Urinary bladder (tissue), 4 donors: ENCODE results near the gene TSPEAR. TPM values are rescaled to one million over a fixed set of nuclear protein-coding genes. Genes with fewer than 3 reads are reported as not detected.

Experiments used
- DNase-seq: peaks from one replicate; pipeline ENCODE4 v3.0.0-alpha.2; 2015; ENCODE audit errors: extremely low spot score
- H3K27ac ChIP-seq: one replicate; pipeline ENCODE4 v1.5.1; 2013; ENCODE audit warnings: low read depth, mild to moderate bottlenecking, moderate library complexity
- H3K36me3 ChIP-seq: one replicate; pipeline ENCODE4 v1.6.1; 2013; ENCODE audit warnings: mild to moderate bottlenecking, moderate library complexity; ENCODE audit not compliant: insufficient read depth
- H3K4me1 ChIP-seq: one replicate; pipeline ENCODE4 v1.6.1; 2013; ENCODE audit warnings: mild to moderate bottlenecking, moderate library complexity; ENCODE audit not compliant: insufficient read depth
- H3K4me3 ChIP-seq: one replicate; pipeline ENCODE4 v1.5.1; 2013; ENCODE audit warnings: low read depth, low read length
- WGBS: extraction: QIAGEN DNeasy Blood & Tissue Kit; methylation state at CpG from one replicate; pipeline ENCODE4 v1.1.7; 2013; 5-methylcytosine and 5-hydroxymethylcytosine counted together
- polyA plus RNA-seq: library from polyadenylated mRNA; stranded (reverse); fragments of 200-250 nt; gene quantifications from one replicate; pipeline ENCODE4 v1.2.3, GENCODE V29; 2013
- total RNA-seq: library from RNA; depleted of rRNA; stranded (reverse); fragments of >200 nt; gene quantifications from one replicate; pipeline ENCODE4 v1.2.3, GENCODE V29; 2014
- donor health status: healthy with polysubstance abuse.
- donor health status: healthy.

The TSPEAR gene
- 0.21 TPM for total RNA-seq
- polyA plus RNA-seq, result 0.03 TPM

GRCh38 chr21:44711327-44712202 lies at the start of gene TSPEAR:
TSPEAR (minus strand) TSS chr21:44711572; CDS start chr21:44711514, 58 bp downstream.
- under 1% methylated on average over 41 of the region's 41 CpGs for WGBS
- H3K4me3 ChIP-seq, result no peak within 1 kb of the TSS
- DNase-seq, result no peak
- H3K27ac ChIP-seq, result no peak within 1 kb of the TSS
- H3K4me1 ChIP-seq, result no peaks in the 10 kb centered on the region
- H3K36me3 ChIP-seq, result no peaks in the 10 kb centered on the region

DNA sequence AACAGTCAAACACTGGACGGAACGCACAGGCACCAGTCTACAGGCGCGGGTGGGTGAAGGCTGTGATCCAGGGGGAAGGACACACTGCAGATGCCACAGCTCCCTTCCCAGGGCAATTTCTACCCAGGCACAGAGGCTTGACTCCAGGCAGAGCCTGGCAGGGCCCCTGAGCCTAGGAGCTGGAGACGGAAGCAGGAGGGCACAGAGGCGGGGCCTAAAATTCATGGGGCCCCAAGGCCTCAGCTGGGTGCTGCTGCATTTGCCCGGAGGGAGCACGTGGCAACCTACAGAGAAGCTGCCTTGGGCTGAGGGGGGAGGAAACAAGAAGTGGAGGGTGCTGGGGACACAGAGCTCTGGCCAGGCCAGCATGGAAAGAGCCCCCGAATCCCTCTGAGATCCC lies 49.0 kb upstream of the TSPEAR start:
- 80% methylated on average over 9 of the region's 9 CpGs for WGBS
- no peak overlapping the region for H3K4me3 ChIP-seq
- no peaks in the 10 kb centered on the region for H3K36me3 ChIP-seq

GRCh38 chr21:44759628-44760285 lies 48.4 kb upstream of the TSPEAR start:
- H3K4me1 ChIP-seq, result no peaks in the 10 kb centered on the region
- no peak overlapping the region for H3K27ac ChIP-seq
- WGBS, result 91% methylated on average over 22 of the region's 22 CpGs
- no peak overlapping the region for H3K4me3 ChIP-seq
- DNase-seq, result no peak
- H3K36me3 ChIP-seq, result no peaks in the 10 kb centered on the region

More for the DNA sequence above, 49.0 kb upstream of the TSPEAR start:
- DNase-seq, result no peak
- Histone ChIP-seq H3K27ac (no peak overlapping the region), H3K4me1 (peaks cover 2% of the 10 kb centered on the region)

GRCh38 chr21:44758781-44759627 lies 47.6 kb upstream of the TSPEAR start:
- DNase-seq, result no peak
- H3K27ac ChIP-seq, result no peak overlapping the region
- H3K4me1 ChIP-seq, result no peaks in the 10 kb centered on the region
- H3K36me3 ChIP-seq, result no peaks in the 10 kb centered on the region
- 71% methylated on average over 26 of the region's 26 CpGs for WGBS
- H3K4me3 ChIP-seq, result no peak overlapping the region

DNA sequence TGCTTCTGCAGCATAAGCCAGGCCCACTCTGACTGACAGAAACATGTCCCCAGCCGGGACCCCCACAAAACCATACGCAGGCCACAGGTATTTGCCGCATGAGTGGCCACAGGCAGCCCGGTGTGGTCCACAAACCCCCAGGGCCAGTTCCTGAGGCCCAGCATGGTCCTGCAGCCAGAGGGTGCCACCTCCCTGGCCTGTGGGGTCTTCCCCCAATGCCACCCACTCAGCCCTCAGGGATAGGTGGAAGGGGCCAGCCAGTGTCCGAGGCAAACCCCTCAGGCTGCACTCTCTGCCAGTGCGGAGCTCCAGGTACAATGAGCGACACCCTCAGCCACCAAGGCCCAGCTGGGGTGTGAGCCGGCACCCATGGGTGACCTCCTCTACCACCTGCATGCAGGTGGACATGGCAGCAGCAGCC lies 46.8 kb upstream of the TSPEAR start:
- no peak for DNase-seq

GRCh38 chr21:44757731-44758130 lies 46.4 kb upstream of the TSPEAR start:
- H3K36me3 ChIP-seq, result no peaks in the 10 kb centered on the region
- no peak for DNase-seq
- WGBS, result 86% methylated on average over 6 of the region's 6 CpGs
- no peak overlapping the region for H3K27ac ChIP-seq
- H3K4me1 ChIP-seq, result no peaks in the 10 kb centered on the region
- H3K4me3 ChIP-seq, result no peak overlapping the region

More for the DNA sequence above, 46.8 kb upstream of the TSPEAR start:
- H3K4me1 ChIP-seq, result no peaks in the 10 kb centered on the region
- 97% methylated on average over 8 of the region's 8 CpGs for WGBS
- H3K4me3 ChIP-seq, result no peak overlapping the region
- H3K36me3 ChIP-seq, result no peaks in the 10 kb centered on the region
- no peak overlapping the region for H3K27ac ChIP-seq

DNA sequence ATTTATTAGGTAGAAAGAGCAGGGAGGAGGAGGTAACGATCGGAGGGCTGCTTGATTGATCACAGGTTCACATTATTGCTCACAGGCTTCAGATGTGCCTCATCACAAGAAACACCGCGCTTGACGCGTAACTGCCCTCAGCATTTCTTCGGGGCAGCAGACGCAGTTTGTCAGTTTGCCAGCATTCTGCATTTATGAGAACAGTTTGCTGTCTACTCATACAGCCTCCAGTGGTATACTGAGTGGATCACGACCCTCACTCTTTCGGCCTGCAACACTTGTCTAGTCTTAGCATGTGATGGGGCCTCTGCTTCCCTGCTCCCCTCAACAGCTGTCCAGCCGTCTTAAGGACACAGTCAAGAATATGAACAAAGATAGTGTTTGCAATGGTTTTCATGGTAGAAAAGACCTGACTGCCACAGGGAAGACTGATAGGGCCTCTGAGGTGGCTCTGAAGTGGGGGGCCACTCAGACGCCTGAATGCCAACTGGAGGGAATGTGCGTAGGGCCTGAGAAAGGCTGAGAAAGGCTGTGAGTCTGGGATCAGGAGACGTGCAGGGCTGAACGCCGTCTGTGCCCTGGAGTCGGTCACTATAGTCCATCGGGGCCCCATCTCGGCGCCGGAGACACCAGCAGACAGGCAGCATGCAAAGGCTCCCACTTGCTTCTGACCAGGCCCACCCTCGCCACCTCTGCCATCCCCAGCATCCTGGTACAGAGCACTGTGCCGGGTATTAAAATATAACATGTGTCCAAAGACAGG lies 45.2 kb upstream of the TSPEAR start:
- WGBS, result 84% methylated on average over 23 of the region's 23 CpGs
- H3K36me3 ChIP-seq, result no peaks in the 10 kb centered on the region
- H3K27ac ChIP-seq, result no peak overlapping the region
- no peaks in the 10 kb centered on the region for H3K4me1 ChIP-seq
- no peak for DNase-seq
- H3K4me3 ChIP-seq, result no peak overlapping the region

GRCh38 chr21:44755227-44755626 lies 43.9 kb upstream of the TSPEAR start:
- H3K4me1 ChIP-seq, result no peaks in the 10 kb centered on the region
- DNase-seq, result no peak
- H3K36me3 ChIP-seq, result no peaks in the 10 kb centered on the region
- 50% methylated on average over 5 of the region's 5 CpGs for WGBS
- H3K27ac ChIP-seq, result no peak overlapping the region
- H3K4me3 ChIP-seq, result no peak overlapping the region

DNA sequence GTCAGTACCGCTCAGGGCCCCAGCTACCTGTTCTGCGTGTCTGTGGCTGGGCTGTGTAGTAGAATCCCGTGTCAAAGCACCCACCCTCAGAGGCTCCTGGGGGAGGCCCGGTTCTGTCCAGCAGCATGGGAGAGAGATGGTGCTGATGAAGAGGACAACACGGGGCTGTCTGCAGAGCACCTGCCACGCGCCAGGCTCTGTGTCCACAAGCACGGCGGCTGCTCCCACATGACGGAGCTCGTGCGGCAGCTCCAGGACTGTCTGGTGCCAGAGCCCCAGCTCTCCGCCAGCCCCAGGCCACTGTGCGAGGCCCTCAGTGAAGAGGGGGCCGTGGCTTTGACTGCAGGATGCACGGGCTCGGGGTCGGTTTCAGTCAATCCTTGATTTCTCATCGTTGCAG lies 42.0 kb upstream of the TSPEAR start:
- Histone ChIP-seq H3K27ac (no peak overlapping the region), H3K4me3 (no peak overlapping the region), H3K4me1 (no peaks in the 10 kb centered on the region), H3K36me3 (no peaks in the 10 kb centered on the region)
- no peak for DNase-seq
- WGBS, result 82% methylated on average over 19 of the region's 19 CpGs

DNA sequence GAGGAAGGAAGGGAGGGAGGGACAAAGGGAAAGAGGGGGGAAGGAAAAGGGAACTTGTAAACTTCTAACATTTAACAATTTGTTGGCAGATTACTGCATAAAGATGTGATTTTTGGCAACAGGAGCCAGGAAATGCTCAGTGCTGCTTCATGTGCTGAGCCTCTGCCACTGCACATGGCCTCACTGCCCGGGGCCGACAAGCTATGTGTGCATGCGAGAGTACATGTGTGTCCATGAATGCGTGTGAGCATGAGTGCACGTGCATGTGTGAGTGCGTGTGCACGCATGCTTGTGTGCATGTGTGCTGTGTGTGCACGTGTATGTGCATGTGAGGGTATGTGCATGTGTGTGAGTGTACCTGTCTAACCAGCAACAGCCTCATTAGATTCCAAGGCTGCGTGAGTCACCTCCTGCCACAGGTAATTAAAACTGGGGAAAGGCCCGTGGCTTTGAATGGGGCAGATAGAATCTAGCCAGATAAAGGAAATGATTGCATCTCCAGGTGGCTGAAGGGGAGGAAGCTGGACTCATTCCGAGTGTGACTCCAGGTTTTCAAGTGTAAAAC lies 41.4 kb upstream of the TSPEAR start:
- no peak for DNase-seq
- 60% methylated on average over 11 of the region's 11 CpGs for WGBS
- no peak overlapping the region for H3K27ac ChIP-seq
- no peaks in the 10 kb centered on the region for H3K36me3 ChIP-seq
- no peak overlapping the region for H3K4me3 ChIP-seq
- no peaks in the 10 kb centered on the region for H3K4me1 ChIP-seq

- 80% methylated on average over 34 of the region's 34 CpGs for WGBS
- DNase-seq, result no peak
- no peak overlapping the region for H3K4me3 ChIP-seq
- no peaks in the 10 kb centered on the region for H3K36me3 ChIP-seq
- H3K4me1 ChIP-seq, result no peaks in the 10 kb centered on the region
- no peak overlapping the region for H3K27ac ChIP-seq
Observed at GRCh38 chr21:44751799-44752636, 40.6 kb upstream of the TSPEAR start.

DNA sequence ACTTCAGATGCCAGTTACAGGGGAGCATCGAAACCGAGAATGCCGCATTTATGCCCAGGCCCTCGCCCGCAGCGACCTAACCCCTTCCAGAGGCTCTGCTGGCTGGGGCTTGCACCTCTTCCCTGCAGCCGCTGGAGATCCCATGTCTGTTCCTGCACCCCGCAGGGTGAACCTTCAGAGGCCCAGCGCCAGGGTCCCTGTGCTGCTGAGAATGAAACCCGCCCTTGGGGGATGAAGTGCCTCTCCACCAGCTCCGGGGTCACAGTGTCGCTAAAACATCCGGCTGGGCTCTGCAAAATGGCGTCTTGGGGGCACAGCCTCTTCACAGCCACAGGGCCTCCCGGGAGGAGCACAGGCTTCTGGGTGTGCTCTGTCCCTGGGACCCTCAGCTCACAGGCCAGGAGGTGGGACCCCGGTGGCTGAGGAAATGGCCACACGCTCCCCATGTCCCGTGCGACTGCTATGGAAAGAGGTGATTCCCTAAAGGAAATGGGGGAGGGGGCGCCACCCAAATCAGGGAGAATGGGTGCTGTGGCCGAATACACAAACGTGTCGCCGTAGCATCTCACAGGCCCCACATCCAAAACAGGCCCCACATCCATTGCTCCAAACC lies 39.9 kb upstream of the TSPEAR start:
- WGBS, result 71% methylated on average over 24 of the region's 24 CpGs
- Histone ChIP-seq H3K27ac (no peak overlapping the region), H3K4me3 (no peak overlapping the region), H3K4me1 (no peaks in the 10 kb centered on the region), H3K36me3 (no peaks in the 10 kb centered on the region)
- no peak for DNase-seq
